GM19372 (cell line): ENCODE measurements around the gene DDX31.

ENCODE experiments used
- ATAC-seq: cut with Tn5 transposase; IDR thresholded peaks from one replicate; pipeline ENCODE4 v1.9.1; 2021; ENCODE audit warnings: mild to moderate bottlenecking, low read depth, moderate library complexity; ENCODE audit not compliant: unreplicated experiment

Gene DDX31

DNA sequence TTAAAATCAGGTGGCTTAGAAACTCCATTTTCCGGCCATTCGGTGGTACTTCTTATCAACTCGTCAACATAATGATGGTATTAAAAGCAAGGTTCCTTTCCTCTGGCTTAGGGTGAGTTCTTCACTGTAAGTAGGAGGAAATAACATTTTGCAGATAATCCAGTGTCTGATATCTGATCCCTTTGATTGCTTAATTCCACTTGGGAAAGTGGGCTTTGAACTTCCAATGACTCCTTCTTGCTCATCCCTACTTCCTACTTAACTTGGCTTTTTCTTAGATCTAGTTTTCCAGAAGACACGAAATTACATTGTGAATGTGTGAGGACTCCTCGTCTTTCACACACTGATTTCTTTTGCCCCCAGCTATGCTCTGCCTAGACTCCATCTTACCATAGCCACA, 31.5 kb downstream of the DDX31 start:
- ATAC-seq: no peak

DNA sequence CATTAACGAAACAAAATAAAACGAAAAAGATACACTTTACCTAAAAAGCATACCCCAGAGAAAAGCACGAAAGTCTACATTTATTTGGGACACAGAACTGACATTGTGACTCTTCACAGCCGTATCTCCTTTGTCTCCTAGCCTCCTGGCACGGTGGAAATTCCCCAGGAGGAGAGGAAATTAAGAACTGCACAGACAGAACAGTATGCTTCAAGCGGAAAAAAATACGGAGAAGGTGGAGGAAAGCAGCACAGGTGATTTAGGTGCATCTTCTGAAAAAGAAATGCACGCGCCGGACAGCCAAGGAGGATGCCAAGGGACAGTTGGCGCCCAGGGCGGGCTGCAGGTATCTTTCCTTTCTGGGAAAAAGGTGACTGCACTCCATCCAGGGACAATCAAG, 32.0 kb downstream of the DDX31 start:
- no peak for ATAC-seq

DNA sequence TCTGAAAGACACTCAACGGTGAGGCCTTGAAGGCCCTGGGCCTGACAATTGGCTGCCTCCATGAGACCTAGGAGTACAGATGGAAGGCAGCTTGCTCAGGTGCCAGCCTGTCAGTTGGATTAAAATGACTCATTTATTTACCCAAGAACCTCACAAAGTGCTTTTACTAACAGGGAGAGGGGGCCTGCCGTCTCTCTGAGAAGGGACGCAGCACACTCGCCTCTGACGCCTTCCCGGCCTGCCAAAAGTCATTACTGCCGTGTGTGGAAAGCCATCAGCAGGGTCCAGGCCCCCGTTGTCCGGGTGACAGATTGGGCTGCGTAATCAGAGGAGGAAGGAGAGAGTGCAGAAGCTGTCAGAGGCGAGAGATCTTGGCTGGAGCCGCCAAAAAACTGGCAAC, 32.4 kb downstream of the DDX31 start:
- no peak for ATAC-seq

DNA sequence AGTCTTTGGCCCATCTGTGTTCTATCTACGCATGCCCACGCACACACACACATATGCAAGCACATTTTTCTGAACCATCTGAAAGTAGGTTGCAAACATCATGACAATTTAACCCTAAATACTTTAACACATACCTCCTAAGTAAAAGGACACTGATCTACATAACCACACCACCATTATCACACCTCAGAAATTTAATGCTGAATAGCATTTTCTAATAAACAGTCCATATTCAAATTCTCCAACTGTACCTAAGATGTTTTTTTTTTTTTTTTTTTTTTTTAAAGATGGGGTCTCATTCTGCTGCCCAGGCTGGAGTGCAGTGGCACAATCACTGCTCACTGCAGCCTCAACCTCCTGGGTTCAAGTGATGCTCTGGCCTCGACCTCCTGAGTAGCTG, 35.5 kb downstream of the DDX31 start:
- ATAC-seq: no peak

DNA sequence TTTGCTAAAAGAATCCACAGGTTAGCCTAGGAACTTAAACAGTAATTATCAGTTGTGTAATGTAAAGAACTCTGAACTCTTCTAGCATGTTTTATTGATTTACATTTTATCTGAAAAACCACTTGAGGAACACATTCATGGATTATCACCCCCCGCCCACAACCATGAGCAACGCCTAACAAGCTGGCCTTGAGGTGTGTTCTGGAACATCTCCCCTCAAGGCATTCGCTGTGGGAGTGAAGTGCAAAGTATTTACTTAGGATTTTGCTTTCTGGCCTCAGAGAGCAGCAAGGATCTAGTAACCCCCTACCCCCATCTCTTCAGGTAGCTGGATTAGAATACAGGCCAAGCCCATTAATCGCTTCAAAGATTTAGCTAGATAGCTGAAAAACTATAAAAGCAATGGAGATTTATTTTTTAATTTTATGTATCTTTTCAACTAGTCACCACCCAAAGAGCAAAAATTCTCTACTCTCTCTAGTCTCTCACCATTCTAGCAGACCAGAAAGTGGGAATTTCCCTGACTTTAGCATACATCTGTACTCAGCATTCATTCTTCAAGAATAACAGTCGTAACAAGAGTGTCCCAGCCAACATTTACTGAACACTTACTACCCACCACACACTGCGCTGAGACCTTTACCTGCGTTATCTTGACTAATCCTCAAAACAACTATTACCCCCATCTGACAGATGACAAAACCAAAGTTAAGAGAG, 37.2 kb downstream of the DDX31 start:
- ATAC-seq: no peak

DNA sequence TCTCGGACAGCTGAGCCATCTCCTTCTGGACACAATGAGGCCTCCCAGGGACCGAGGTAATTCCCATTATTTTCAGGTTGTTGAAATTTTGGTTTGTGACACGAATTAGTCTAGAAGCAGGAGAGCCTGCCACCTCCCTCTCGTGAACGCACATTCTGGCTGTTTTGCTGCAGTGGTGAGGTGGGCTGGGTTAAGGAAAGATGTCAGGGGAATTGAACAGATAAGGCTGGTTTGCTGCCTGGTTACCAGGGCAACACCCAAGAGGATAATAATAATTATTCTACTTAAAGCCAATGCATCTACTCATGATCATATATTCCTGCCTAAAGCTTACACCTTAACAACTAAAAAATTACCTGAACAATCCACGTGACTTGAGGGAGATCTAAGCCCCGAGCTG, 38.1 kb downstream of the DDX31 start:
- no peak for ATAC-seq

DNA sequence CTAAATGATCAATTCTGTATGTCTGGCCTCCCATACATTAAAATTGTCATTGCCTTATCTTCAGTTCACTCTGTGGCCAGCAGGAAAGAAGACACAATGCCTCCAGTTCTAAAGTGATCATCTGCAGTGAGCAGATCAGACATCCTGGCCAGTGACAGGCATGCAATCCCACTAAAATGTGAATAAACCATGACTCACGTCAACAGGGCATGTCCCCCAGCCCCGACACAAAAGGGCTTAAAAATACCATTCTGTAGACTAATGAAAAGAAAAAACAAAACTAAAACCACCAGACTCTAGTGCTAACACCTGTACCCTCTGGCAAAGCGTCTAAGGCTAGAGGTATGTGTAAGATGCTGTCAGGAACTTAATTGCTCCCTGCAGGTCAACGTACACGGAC, 38.5 kb downstream of the DDX31 start:
- ATAC-seq: no peak

DNA sequence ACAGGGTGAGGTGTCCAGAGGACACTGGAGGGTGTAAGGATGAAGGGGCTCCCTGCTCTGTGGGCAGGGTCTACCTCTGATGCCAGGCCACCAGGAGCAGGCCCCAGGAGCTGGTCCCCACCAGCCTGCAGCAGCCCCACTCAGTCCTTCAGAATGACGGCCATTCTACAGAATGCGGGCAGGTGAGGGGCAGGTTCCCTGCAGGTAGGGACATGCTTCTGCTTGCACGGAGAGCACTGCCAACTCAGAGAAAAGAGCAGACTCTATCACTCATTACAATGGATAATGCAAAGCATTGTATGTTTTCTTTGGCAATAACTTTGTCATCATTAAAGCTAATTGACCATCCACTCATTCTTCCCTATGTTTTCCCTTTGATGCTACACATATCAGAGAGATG, 39.0 kb downstream of the DDX31 start:
- no peak for ATAC-seq

DNA sequence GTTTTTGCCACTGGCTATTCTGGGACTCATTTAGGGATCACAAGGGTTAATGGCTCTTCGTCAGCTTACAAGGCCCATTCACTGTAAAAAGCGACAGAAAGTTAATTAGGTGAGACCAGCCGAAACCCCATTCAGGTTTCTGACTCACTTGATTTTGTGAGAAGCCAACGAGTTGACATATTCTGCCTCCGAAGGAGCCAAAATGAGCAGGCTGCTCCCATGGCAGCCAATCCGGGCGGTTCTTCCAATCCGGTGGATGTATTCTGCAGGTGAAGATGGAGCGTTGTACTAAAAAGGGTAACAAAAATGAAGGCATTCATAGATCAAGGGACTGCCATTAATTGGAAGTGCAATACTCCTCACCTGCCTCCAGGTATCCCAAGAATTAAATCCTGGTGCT, 39.7 kb downstream of the DDX31 start:
- ATAC-seq: no peak

DNA sequence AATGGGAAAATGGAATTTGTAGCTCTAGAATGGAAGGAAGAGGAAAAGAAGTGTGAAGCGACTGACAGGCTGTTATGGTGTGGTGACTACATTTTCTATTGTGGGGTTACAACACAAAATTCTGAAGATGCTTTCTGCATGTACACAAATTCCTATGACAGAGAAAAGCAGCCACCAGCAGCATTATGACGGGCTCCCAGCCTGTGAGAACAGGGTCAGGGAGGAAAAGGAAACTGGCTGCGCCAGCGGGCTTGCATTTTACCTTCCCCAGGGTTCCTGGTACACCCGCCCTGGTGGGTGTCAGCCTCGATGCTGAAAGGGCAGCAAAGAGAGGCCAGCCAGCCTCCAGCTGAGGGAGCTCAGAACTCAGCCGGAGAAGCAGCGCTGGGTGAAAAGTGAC, 41.0 kb downstream of the DDX31 start:
- ATAC-seq: no peak

DNA sequence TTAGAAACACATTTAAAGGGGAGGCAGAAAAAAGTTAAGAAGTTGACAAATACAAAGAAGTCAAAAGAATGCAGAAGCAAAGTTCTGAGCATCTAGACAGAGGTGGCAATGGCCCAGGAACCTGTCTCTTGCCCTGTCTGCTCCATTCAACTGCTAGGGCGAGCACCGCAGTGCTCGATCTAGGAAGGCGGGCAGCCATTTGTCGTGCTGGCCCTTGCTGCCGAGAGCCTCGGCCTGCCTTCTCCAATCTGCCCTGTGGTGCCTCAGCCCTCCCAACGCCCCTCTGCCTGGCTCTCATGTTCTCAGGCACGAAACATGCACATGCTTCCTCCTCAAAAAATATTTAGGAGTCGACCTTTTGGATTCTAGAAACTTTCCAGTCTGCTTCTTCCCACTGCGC, 42.2 kb downstream of the DDX31 start:
- ATAC-seq: no peak

DNA sequence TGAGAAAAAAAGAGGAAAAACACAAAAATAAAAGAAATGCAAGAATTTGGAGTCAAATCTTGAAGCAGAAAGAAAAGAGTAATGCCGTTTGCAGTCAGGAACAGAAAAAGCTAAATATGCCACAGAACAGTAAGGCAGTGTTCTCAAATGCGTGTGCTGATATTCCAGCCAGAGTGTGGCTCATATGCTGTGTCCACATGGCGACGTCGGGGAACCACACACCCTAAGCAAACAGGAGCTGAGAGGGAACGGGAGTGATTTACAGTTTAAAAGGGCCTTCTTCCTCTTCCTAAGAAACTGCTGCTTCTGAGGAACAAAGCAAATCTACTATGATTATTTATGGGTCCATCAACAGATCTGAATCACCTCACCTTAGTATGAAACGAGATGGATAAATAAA, 42.7 kb downstream of the DDX31 start:
- ATAC-seq: no peak

DNA sequence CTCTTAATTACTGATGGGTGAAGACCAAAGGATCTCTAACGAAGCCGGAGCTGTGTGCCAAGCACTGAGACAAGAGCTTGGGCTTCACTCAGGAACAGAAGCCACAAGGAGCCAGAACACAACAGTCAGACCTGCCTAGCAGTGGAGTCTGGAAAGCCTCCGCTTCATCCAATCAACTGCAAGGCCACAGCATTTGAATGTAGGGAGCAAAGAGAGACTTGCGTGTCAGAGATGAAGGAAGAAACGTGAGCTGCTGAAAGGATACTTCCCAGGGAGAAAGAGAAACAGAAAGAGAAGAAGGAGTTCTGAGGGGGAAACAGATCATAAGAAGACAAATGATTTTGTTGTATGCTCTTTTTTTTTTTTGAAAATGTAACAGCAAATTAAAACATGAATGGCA, 43.5 kb downstream of the DDX31 start:
- no peak for ATAC-seq

DNA sequence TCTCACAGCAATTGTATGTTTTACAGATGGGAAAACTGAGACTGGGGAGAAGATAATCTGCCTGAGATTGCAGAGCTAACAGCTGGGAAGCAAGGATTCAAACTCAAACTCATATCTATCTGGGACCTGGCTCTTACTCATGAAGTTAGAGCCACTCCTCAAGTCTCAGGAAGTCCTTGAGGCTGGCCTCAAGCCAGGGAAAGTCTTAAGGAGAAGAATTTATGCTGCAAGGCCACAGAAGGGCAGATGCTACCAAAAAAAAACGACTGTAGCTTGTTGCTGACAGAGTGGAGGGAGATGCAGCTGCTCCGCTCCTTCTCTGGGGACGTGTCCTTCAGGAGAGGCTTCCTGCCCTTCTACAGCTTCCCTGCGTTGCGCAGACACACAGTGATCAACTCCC, 47.6 kb downstream of the DDX31 start:
- no peak for ATAC-seq

DNA sequence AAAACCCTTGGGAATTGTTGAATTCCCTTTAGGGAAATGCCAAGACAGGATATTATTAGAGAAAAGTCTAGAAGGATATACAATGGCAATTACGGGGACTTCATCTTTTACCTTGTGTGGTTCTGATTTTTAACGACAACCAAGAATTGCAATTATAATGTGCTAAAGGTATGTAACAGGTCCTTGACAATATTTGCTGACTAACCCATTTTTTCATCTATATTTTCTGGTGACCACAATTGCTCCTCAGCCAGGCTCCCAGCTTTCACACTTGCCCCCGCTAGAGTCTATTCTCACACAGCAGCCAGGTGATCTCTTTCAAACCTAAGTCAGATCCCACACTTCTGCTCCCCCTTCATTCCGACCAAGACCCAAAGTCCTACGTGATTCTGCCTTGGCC, 53.1 kb downstream of the DDX31 start:
- no peak for ATAC-seq

DNA sequence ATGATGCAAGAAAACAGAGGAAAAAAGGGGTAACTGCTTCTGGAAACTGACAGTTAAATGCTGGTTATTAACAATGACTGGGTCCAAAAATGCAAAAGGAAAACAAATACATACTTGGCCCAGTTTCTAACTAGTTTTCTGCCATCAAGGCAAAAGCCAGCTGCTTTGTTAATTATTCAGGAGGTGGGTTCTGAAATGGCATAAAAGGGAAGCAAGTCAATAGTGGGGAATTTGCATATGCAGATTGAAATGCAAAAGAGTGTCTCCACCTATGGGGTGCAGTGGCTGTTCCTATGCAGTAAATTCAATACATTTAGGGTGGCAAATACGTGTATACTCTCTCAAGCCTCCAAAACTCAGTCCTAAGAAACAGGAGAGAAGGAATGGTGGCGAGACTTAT, 54.0 kb downstream of the DDX31 start:
- ATAC-seq: no peak

DNA sequence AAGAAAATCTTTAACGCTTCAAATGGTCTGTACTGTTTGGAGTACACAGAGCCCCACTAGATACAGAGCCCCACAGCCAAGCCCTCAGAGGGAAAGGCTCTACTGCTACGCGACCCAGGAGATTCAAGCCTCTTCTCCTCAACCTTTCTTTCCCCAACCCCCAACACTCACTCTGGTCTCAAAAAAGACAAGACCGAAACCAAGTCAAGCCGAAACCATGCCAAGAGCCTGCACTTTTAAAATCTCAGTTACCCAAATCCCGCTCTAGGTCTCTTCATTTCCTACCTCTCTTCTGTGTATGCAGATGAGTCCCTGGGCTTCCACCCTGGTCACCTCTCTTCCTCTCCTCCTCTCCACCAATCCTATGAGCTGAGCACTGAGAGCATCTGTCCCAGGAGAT, 55.5 kb downstream of the DDX31 start:
- ATAC-seq: no peak

DNA sequence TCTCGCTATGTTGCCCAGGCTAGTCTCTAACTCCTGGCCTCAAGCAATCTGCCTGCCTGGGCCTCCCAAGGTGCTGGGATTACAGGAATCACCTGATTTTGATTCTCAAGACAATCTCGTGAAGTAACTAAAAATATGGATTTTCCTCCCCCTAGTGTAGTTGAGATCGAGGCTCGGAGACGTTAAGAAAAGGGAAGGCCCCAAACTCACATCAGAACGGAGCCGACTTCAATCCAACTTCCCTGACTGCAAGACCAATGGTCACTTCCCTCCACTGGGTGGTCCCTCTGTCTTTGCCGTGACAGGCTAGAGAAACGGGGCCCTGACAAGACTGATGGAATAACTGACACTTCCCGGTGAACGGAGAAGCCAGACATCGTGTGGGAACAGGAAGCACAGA, 59.1 kb downstream of the DDX31 start:
- ATAC-seq: no peak

DNA sequence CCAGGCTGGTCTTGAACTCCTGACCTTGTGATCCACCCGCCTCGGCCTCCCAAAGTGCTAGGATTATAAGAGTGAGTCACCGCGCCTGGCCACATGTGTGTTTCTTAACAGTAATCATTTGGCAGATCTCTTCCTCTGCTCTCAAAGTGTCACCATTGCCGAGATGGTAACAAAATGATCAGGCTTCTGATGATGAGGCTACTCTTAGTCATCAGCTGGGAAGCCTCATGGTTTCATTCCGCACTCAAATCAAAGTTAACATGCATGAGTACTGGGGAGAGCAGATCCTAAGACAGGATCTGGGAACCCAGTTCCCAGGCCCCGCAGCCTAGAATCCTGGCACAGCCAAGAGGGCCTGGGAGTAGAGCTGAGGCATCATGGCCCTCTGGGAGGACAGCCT, 60.0 kb downstream of the DDX31 start:
- ATAC-seq: no peak

DNA sequence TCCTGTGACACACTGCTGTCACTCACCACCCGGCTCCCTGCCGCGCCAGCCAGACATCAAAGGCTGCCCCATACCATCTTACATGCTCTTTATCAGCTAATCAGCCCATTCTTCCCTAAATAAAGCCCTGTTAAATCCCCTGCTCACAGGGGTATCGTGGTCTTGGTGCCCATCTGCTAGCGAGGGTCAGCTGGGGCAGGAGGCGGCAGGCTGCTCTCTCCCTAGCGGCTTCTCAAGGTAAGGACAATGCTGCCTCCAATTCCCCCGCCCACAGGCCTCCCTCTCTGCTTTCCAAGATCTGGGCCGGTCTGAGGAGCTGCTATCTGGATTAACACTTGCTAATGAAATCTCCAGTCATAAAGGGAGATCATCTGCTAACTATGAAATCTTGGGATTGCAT, 60.6 kb downstream of the DDX31 start:
- no peak for ATAC-seq

DNA sequence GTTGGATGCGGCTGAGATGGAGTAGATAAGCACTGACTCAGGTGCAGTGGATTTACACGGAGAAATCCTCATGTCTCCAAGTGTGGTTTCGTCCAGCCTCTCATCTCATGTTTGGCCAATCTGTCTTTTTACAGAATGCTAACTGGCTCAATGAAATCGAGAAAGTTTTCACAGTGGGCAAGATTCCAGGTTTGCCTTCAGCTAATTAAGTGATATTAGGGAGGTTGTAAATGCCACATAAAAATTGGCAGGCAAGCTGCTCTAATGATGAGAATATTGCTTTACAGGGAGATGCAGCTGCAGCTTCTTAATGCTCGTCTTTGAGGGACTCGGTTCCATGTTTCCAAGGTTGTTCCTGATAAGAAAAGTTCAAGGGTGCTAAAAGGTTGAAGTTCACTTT, 63.7 kb downstream of the DDX31 start:
- no peak for ATAC-seq

DNA sequence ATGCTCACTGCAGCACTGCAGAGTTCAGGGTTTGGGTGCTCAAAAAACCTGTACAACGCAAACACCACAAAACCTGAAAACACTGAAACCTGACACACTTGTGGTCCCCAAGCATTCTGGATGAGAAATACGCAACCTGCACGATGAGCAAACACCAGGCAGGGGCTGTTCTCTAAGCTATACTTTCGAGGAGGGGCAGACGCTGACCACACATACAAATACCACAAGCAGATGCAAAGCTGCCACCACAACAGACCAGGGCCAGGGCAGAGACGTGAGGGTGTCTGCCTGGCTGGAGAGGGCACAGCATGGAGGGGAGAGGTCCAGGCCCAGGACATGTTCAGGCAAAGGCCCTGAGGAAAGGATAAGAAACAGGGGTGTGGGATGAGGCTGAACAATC, 64.4 kb downstream of the DDX31 start:
- no peak for ATAC-seq

DNA sequence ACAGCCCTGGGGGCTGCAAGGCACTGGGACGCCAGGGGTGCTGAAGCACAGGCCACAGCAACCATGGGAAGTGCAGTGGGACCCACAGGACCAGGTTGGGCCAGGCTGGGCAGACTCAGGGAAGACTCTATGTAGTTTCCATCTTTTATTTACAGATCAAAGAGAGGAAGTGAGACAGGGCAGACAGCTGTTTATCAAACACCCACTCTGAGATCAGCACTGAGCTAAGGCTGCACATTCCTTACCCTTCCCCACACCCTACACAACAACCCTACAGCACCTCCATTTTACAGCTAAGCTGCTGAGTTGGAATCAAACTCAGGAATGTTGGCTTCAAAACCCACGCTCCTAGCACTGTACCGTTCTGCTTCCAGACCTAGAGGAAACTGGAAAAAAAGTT, 67.6 kb downstream of the DDX31 start:
- no peak for ATAC-seq
